ENCODE measurements around the gene TSPAN31. TPM values are rescaled to one million over a fixed set of nuclear protein-coding genes. Genes with fewer than 3 reads are reported as not detected.
"Not testable (repeated sequence)": the region's sequence is repeated elsewhere in the genome, so short reads cannot be mapped to it uniquely, and the experiment has no call there.

TSPAN31 gene
- total RNA-seq: 44.8 TPM

- DNase-seq (ENCODE audit: low spot score): peak; percentile 97
These were observed at the start of gene TSPAN31 for GRCh38 chr12:57744777-57745484. TSPAN31 (plus strand) TSS chr12:57745039; CDS start chr12:57745155, 116 bp downstream.

- DNase-seq (ENCODE audit: low spot score): no peak
These were observed 48.9 kb upstream of the TSPAN31 start for GRCh38 chr12:57695770-57696432.

- DNase-seq (ENCODE audit: low spot score): no peak
These were observed 47.8 kb upstream of the TSPAN31 start for GRCh38 chr12:57697076-57697475.

GRCh38 chr12:57698414-57698813, 46.4 kb upstream of the TSPAN31 start:
- DNase-seq (ENCODE audit: low spot score): no peak

GRCh38 chr12:57700317-57700716, 44.5 kb upstream of the TSPAN31 start:
- DNase-seq (ENCODE audit: low spot score): no peak

GRCh38 chr12:57707250-57707649, 37.6 kb upstream of the TSPAN31 start:
- no peak for DNase-seq (ENCODE audit: low spot score)

- DNase-seq (ENCODE audit: low spot score): no peak
These were observed 36.5 kb upstream of the TSPAN31 start for GRCh38 chr12:57708296-57708695.

- DNase-seq (ENCODE audit: low spot score): no peak
These were observed 32.1 kb upstream of the TSPAN31 start for GRCh38 chr12:57712701-57713100.

- DNase-seq (ENCODE audit: low spot score): no peak
These were observed 31.6 kb upstream of the TSPAN31 start for GRCh38 chr12:57713209-57713608.

GRCh38 chr12:57715036-57715748, 29.6 kb upstream of the TSPAN31 start:
- DNase-seq (ENCODE audit: low spot score): not testable (repeated sequence)

- DNase-seq (ENCODE audit: low spot score): no peak
These were observed 29.1 kb upstream of the TSPAN31 start for GRCh38 chr12:57715786-57716185.

- DNase-seq (ENCODE audit: low spot score): no peak
These were observed 28.5 kb upstream of the TSPAN31 start for GRCh38 chr12:57716305-57716704.

- DNase-seq (ENCODE audit: low spot score): no peak
These were observed 27.7 kb upstream of the TSPAN31 start for GRCh38 chr12:57717131-57717530.

GRCh38 chr12:57717846-57718640, 26.8 kb upstream of the TSPAN31 start:
- no peak for DNase-seq (ENCODE audit: low spot score)

- DNase-seq (ENCODE audit: low spot score): no peak
These were observed 26.0 kb upstream of the TSPAN31 start for GRCh38 chr12:57718641-57719528.

- DNase-seq (ENCODE audit: low spot score): no peak
These were observed 24.8 kb upstream of the TSPAN31 start for GRCh38 chr12:57719777-57720605.

- no peak for DNase-seq (ENCODE audit: low spot score)
These were observed 23.9 kb upstream of the TSPAN31 start for GRCh38 chr12:57720606-57721595.

- DNase-seq (ENCODE audit: low spot score): not testable (repeated sequence)
These were observed 22.8 kb upstream of the TSPAN31 start for GRCh38 chr12:57721846-57722608.
